Chondrocyte (in vitro differentiated cells): ENCODE data around the gene GPR34. TPM values are rescaled to one million over a fixed set of nuclear protein-coding genes. Genes with fewer than 3 reads are reported as not detected.

Source experiments
- DNase-seq: peaks from one replicate; pipeline ENCODE4 v3.0.0; 2021; ENCODE audit warnings: mixed read lengths, low spot score
- H3K27ac Mint-ChIP-seq: one replicate; pipeline ENCODE4 v1.8.0; 2021; ENCODE audit warnings: mild to moderate bottlenecking, moderate library complexity, mixed read lengths; ENCODE audit not compliant: unreplicated experiment
- H3K27me3 Mint-ChIP-seq: 2 replicates; pipeline ENCODE4 v1.8.0; 2021; ENCODE audit warnings: low read depth, mixed read lengths
- H3K36me3 Mint-ChIP-seq: 2 replicates; pipeline ENCODE4 v1.8.0; 2021; ENCODE audit warnings: low read depth, mixed read lengths
- H3K4me1 Mint-ChIP-seq: 2 replicates; pipeline ENCODE4 v1.8.0; 2021; ENCODE audit warnings: low read depth, mild to moderate bottlenecking, mixed read lengths
- H3K4me3 Mint-ChIP-seq: one replicate; pipeline ENCODE4 v1.8.0; 2021; ENCODE audit warnings: mild to moderate bottlenecking, moderate library complexity, mixed read lengths; ENCODE audit not compliant: unreplicated experiment
- H3K9me3 Mint-ChIP-seq: 2 replicates; pipeline ENCODE4 v1.8.0; 2021; ENCODE audit warnings: low read depth, mixed read lengths
- CTCF ChIP-seq: fragments of 200-600 bp; sonication (generic); IDR thresholded peaks from 2 replicates; pipeline ENCODE4 v1.5.0; 2021; ENCODE audit warnings: antibody characterized with exemption, mild to moderate bottlenecking, moderate library complexity
- total RNA-seq: library from RNA; stranded (reverse); gene quantifications from 3 replicates; pipeline ENCODE4 v1.2.1, GENCODE V29; 2021

Gene GPR34
- total RNA-seq, 1 donor from 2014 or later: not detected

GRCh38 chrX:41705680-41706374, 17.1 kb downstream of the GPR34 start:
- no peak for TF ChIP-seq CTCF

GRCh38 chrX:41707218-41707617, 18.4 kb downstream of the GPR34 start:
- Mint-ChIP-seq H3K9me3 (no peaks in the 10 kb centered on the region), H3K4me1 (peaks cover 5% of the 10 kb centered on the region), H3K27me3 (no peaks in the 10 kb centered on the region), H3K27ac (no peak overlapping the region), H3K36me3 (no peaks in the 10 kb centered on the region), H3K4me3 (no peak overlapping the region)
- TF ChIP-seq CTCF: no peak
- DNase-seq: no peak

More at GRCh38 chrX:41705680-41706374, 17.1 kb downstream of the GPR34 start:
- DNase-seq: no peak
- no peak overlapping the region for H3K27ac Mint-ChIP-seq
- H3K9me3 Mint-ChIP-seq: no peaks in the 10 kb centered on the region
- H3K4me1 Mint-ChIP-seq: peaks cover 5% of the 10 kb centered on the region
- H3K27me3 Mint-ChIP-seq: no peaks in the 10 kb centered on the region
- no peaks in the 10 kb centered on the region for H3K36me3 Mint-ChIP-seq
- no peak overlapping the region for H3K4me3 Mint-ChIP-seq

GRCh38 chrX:41708486-41708885, 19.7 kb downstream of the GPR34 start:
- H3K4me3 Mint-ChIP-seq: no peak overlapping the region
- peaks cover 2% of the 10 kb centered on the region for H3K9me3 Mint-ChIP-seq
- no peak for DNase-seq

GRCh38 chrX:41711021-41711667, 22.4 kb downstream of the GPR34 start:
- DNase-seq: no peak
- Mint-ChIP-seq H3K27ac (no peak overlapping the region), H3K36me3 (peaks cover 4% of the 10 kb centered on the region), H3K9me3 (peaks cover 6% of the 10 kb centered on the region), H3K4me3 (no peak overlapping the region), H3K27me3 (no peaks in the 10 kb centered on the region), H3K4me1 (no peaks in the 10 kb centered on the region)
- TF ChIP-seq CTCF: no peak

More at GRCh38 chrX:41708486-41708885, 19.7 kb downstream of the GPR34 start:
- no peaks in the 10 kb centered on the region for H3K27me3 Mint-ChIP-seq
- H3K36me3 Mint-ChIP-seq: no peaks in the 10 kb centered on the region
- no peak overlapping the region for H3K27ac Mint-ChIP-seq
- H3K4me1 Mint-ChIP-seq: peaks cover 5% of the 10 kb centered on the region
- TF ChIP-seq CTCF: peak; percentile 51

- H3K4me1 Mint-ChIP-seq: peaks cover 10% of the 10 kb centered on the region
- no peak for DNase-seq
- peaks cover 10% of the 10 kb centered on the region for H3K36me3 Mint-ChIP-seq
- no peak overlapping the region for H3K27ac Mint-ChIP-seq
- peaks cover 29% of the 10 kb centered on the region for H3K9me3 Mint-ChIP-seq
- no peak overlapping the region for H3K4me3 Mint-ChIP-seq
- no peaks in the 10 kb centered on the region for H3K27me3 Mint-ChIP-seq
- TF ChIP-seq CTCF: no peak
Observed at GRCh38 chrX:41716222-41716621, 27.4 kb downstream of the GPR34 start.
